HepG2 (cell line): ENCODE data around the gene CHST10. TPM values are rescaled to one million over a fixed set of nuclear protein-coding genes. Genes with fewer than 3 reads are reported as not detected.

Source experiments
- ATAC-seq: fragments of 200-7000 bp; cut with Tn5 transposase; 3 replicates; pipeline ENCODE4 v1.9.1; 2020; ENCODE audit warnings: mild to moderate bottlenecking, moderate library complexity
- BruUV-seq: library from RNA; stranded (reverse); fragments of 400-500 nt; replicated peaks from 2 replicates; lab custom pipeline; 2021; lab: Mats Ljungman, UMichigan
- CTCF ChIA-PET: fragments of 300-600 bp; formaldehyde crosslinking; extraction: SDS; loops from one replicate; lab custom pipeline; 2021; ENCODE audit warnings: low total read pairs, inconsistent platforms, low intra/inter-chr PET ratio; lab: Yijun Ruan, JAX
- POLR2A ChIA-PET: fragments of 350-600 bp; sonication (Branson Sonifier 250); formaldehyde crosslinking; loops from one replicate; lab custom pipeline; 2020; ENCODE audit warnings: antibody characterized with exemption, inconsistent platforms; lab: Yijun Ruan, JAX
- DNase-seq: peaks from one replicate; pipeline ENCODE4 v3.0.0-alpha.2; 2015; ENCODE audit warnings: low spot score
- FAIRE-seq: peaks from 3 replicates; lab custom pipeline; 2011; peaks lifted over from hg19 to GRCh38; lab: Jason Lieb, UNC
- H2AFZ ChIP-seq: one replicate; pipeline ENCODE4 v1.6.1; 2011; ENCODE audit warnings: low read length, inconsistent platforms
- H3K27ac ChIP-seq: fragments of 300-600 bp; 3 replicates; pipeline ENCODE4 v1.8.0; 2011; ENCODE audit warnings: mixed run types, mild to moderate bottlenecking, mixed read lengths, low read length, inconsistent platforms; ENCODE audit not compliant: insufficient read depth; ENCODE audit errors: extremely low read length
- H3K27me3 ChIP-seq, 2 experiments: fragments of 200-600 bp in 1 of 2; 2 replicates in 1 of 2; 3 replicates in 1 of 2; pipeline versions ENCODE4 v1.6.0 to v1.8.0; 2011; ENCODE audit warnings: low read length in 2 of 2, mild to moderate bottlenecking in 2 of 2, moderate library complexity in 2 of 2, inconsistent platforms in 1 of 2; ENCODE audit not compliant: insufficient read depth in 2 of 2, control insufficient read depth in 1 of 2
- H3K36me3 ChIP-seq, 2 experiments: fragments of 200-600 bp in 1 of 2; replicated peaks in 1 of 2; 2 replicates in 1 of 2; 3 replicates in 1 of 2; pipeline versions ENCODE4 v1.5.1 to v1.8.0; 2011; ENCODE audit warnings: low read length in 2 of 2, inconsistent platforms in 1 of 2; ENCODE audit not compliant: insufficient read depth in 2 of 2, control insufficient read depth in 1 of 2
- H3K4me1 ChIP-seq: 2 replicates; pipeline ENCODE4 v1.5.1; 2012; ENCODE audit warnings: low read length, inconsistent platforms; ENCODE audit not compliant: insufficient read depth
- H3K4me2 ChIP-seq: 2 replicates; pipeline ENCODE4 v1.6.0; 2011; ENCODE audit warnings: low read depth, low read length, inconsistent platforms
- H3K4me3 ChIP-seq, 3 experiments: fragments of 200-600 bp in 1 of 3; sonication (generic), shearing (Covaris generic) in 1 of 3; replicated peaks in 1 of 3; 2 replicates each; pipeline ENCODE4 v1.5.1; 2011 to 2016; ENCODE audit warnings: low read length in 3 of 3, inconsistent platforms in 2 of 3, low read depth in 2 of 3, mild to moderate bottlenecking in 2 of 3, control low read depth in 1 of 3, mixed read lengths in 1 of 3; ENCODE audit not compliant: insufficient read depth in 1 of 3
- H3K79me2 ChIP-seq: one replicate; pipeline ENCODE4 v1.6.1; 2011; ENCODE audit warnings: low read length, inconsistent platforms; ENCODE audit not compliant: insufficient read depth
- H3K9ac ChIP-seq: 2 replicates; pipeline ENCODE4 v1.6.0; 2011; ENCODE audit warnings: mild to moderate bottlenecking, low read depth, low read length, inconsistent platforms; ENCODE audit not compliant: insufficient read depth
- H3K9me3 ChIP-seq: 2 replicates; pipeline ENCODE4 v1.5.1; 2012; ENCODE audit warnings: mild to moderate bottlenecking, low read length
- H4K20me1 ChIP-seq: 2 replicates; pipeline ENCODE4 v1.6.0; 2011; ENCODE audit warnings: inconsistent platforms, mild to moderate bottlenecking, low read length, moderate library complexity; ENCODE audit not compliant: insufficient read depth
- ATM ChIP-seq: fragments of 450-650 bp; IDR thresholded peaks from 2 replicates; pipeline ENCODE4 v1.7.1; 2017; ENCODE audit warnings: mild to moderate bottlenecking, borderline replicate concordance
- CCDC6 ChIP-seq: sonication (generic); formaldehyde crosslinking; IDR thresholded peaks from 2 replicates; pipeline ENCODE4 v1.8.1; 2022; ENCODE audit warnings: mild to moderate bottlenecking, missing genetic modification reagents, moderate library complexity
- EED ChIP-seq: sonication (generic); formaldehyde crosslinking; IDR thresholded peaks from 2 replicates; pipeline ENCODE4 v1.5.0; 2020; ENCODE audit warnings: mild to moderate bottlenecking, missing genetic modification reagents
- ELF1 ChIP-seq: sonication (generic); formaldehyde crosslinking; IDR thresholded peaks from 2 replicates; pipeline ENCODE4 v1.4.0; 2020; ENCODE audit warnings: missing genetic modification reagents
- FOXC1 ChIP-seq: sonication (generic); formaldehyde crosslinking; IDR thresholded peaks from 2 replicates; pipeline ENCODE4 v1.8.0; 2022; ENCODE audit warnings: mild to moderate bottlenecking, missing genetic modification reagents, borderline replicate concordance
- HNF4A ChIP-seq: sonication (generic); formaldehyde crosslinking; IDR thresholded peaks from 2 replicates; pipeline ENCODE4 v1.4.0; 2020; ENCODE audit warnings: missing genetic modification reagents
- HOXA3 ChIP-seq: sonication (generic); formaldehyde crosslinking; IDR thresholded peaks from 2 replicates; pipeline ENCODE4 v1.5.0; 2020; ENCODE audit warnings: missing genetic modification reagents
- KDM5B ChIP-seq: sonication (generic); formaldehyde crosslinking; IDR thresholded peaks from 2 replicates; pipeline ENCODE4 v1.4.0; 2020; ENCODE audit warnings: missing genetic modification reagents, mild to moderate bottlenecking, borderline replicate concordance
- MXD4 ChIP-seq: IDR thresholded peaks from 2 replicates; pipeline ENCODE4 v1.6.1; 2016; ENCODE audit warnings: mild to moderate bottlenecking, missing biosample characterization, missing genetic modification reagents
- RAD51 ChIP-seq: fragments of 450-650 bp; IDR thresholded peaks from 2 replicates; pipeline ENCODE4 v1.6.1; 2016; ENCODE audit warnings: borderline replicate concordance
- SAFB2 ChIP-seq: sonication (generic); formaldehyde crosslinking; IDR thresholded peaks from 2 replicates; pipeline ENCODE4 v1.5.1; 2020; ENCODE audit warnings: missing genetic modification reagents, low read depth, mild to moderate bottlenecking, borderline replicate concordance
- SMYD3 ChIP-seq: sonication (generic); formaldehyde crosslinking; IDR thresholded peaks from 2 replicates; pipeline ENCODE4 v1.8.1; 2023; ENCODE audit warnings: mild to moderate bottlenecking, missing genetic modification reagents
- THAP8 ChIP-seq: sonication (generic); formaldehyde crosslinking; IDR thresholded peaks from 2 replicates; pipeline ENCODE4 v1.5.1; 2020; ENCODE audit warnings: missing genetic modification reagents, mild to moderate bottlenecking, borderline replicate concordance
- ZNF558 ChIP-seq: sonication (generic); formaldehyde crosslinking; IDR thresholded peaks from 2 replicates; pipeline ENCODE4 v1.9.0; 2022; ENCODE audit warnings: mild to moderate bottlenecking, missing genetic modification reagents, borderline replicate concordance
- ZNF580 ChIP-seq: IDR thresholded peaks from 2 replicates; pipeline ENCODE4 v1.6.1; 2016; ENCODE audit warnings: low read depth, borderline replicate concordance
- WGBS: methylation state at CpG from one replicate; pipeline ENCODE4 v1.1.6; 2017; ENCODE audit warnings: low lambda C conversion rate; 5-methylcytosine and 5-hydroxymethylcytosine counted together
- in situ Hi-C: cut with HindIII; loops from 2 replicates; pipeline ENCODE4 v1.10.0; 2017; ENCODE audit warnings: low pct_unique_long_range_greater_than_20kb; ENCODE audit not compliant: extremely low pct_ligation_motif_present
- intact Hi-C: fragments of 100-400 bp; cut with micrococcal nuclease; formaldehyde crosslinking; loops from one replicate; pipeline ENCODE4 v1.10.0; 2022; ENCODE audit not compliant: unreplicated experiment
- polyA plus RNA-seq, 8 experiments: library from polyadenylated mRNA; depleted of rRNA in 3 of 8; stranded (reverse) in 7 of 8; unstranded in 1 of 8; fragments of >200 nt; fragmentation: Illumina TruSeq in 4 of 8; extraction: Trizol in 4 of 8; gene quantifications; 2 replicates each; pipeline versions ENCODE4 v1.2.1 to v1.2.3, GENCODE V29; 2011 to 2016; ENCODE audit warnings: low read depth in 4 of 8, missing spikeins in 1 of 8, mixed read lengths in 1 of 8; ENCODE audit not compliant: insufficient read depth in 1 of 8
- total RNA-seq, 5 experiments: library from RNA; depleted of rRNA; stranded (reverse); fragments of >200 nt; fragmentation: Illumina TruSeq; extraction: Trizol; gene quantifications; 2 replicates each; pipeline ENCODE4 v1.2.3, GENCODE V29; 2016; ENCODE audit warnings: low read depth in 1 of 5

Gene CHST10
- total and polyA plus RNA-seq, 2 of the 13 experiments (the other 11 are each of a cell fraction or from before 2014, with no cell fraction given), result 10.5 to 14.2 TPM

DNA sequence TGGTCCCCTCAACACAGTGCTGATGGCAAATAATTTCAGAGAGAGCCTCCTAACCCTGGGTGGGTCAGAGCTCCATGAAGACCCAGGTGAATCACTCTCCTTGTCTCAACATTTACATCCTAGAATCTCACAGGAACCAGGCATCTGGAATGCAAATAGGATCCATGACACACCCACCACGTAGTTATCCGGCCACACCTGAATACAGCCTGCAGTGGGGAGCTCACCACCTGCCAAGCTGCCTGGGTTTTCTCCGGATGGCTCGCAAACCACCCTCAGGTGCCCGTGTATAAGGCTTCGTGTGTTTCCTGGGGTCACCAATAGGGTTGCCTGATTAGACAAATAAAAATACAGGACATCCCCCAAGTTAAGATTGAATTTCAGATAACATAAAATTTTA is 9.9 kb downstream of the CHST10 start:
- H3K27me3 ChIP-seq, result no peaks in the 10 kb centered on the region
- no peak for TF ChIP-seq HOXA3 (CRISPR knock-in tag)
- TF ChIP-seq HNF4A (CRISPR knock-in tag), result no peak
- intact Hi-C loops (no loop called here), in situ Hi-C loops (no loop called here)
- no peak overlapping the region for H3K4me3 ChIP-seq
- POLR2A ChIA-PET, result no interaction called here
- no peak overlapping the region for H3K9ac ChIP-seq
- no peak overlapping the region for H3K4me2 ChIP-seq
- H3K4me1 ChIP-seq, result no peaks in the 10 kb centered on the region
- CTCF ChIA-PET, result no interaction called here
- H3K36me3 ChIP-seq, result peaks cover 12 to 26% of the 10 kb centered on the region in 2 experiments
- no peak overlapping the region for H2AFZ ChIP-seq
- WGBS, result 96% methylated on average over 6 of the region's 6 CpGs
- H3K79me2 ChIP-seq, result no peaks in the 10 kb centered on the region
- no peak for FAIRE-seq
- DNase-seq, result no peak
- no peak for ATAC-seq
- no peaks in the 10 kb centered on the region for H4K20me1 ChIP-seq
- no peaks in the 10 kb centered on the region for H3K9me3 ChIP-seq
- H3K27ac ChIP-seq, result no peak overlapping the region
- BruUV-seq, result no TSS peak

DNA sequence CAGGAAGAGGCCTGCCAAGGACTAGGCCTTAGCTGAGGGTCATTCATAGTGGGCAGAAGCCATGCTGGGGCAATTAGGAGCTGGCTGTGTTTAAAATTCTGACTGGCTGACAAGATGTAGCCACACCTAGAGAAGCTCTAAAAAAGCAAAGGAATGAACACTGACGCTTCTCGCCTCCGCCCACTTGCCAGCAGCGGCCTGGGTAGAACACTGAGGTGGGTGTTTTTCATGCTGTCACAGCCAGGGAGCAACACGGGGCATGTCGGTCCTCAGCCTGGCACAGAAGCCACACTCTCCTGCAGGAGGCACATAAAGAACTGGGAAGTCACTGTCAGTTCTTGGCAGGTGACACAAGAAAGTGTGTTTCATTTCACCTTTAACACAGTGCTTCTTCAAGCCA is 10.4 kb downstream of the CHST10 start:
- Histone ChIP-seq H3K36me3 (peaks cover 16 to 30% of the 10 kb centered on the region in 2 experiments), H4K20me1 (no peaks in the 10 kb centered on the region), H3K4me2 (no peak overlapping the region), H3K9me3 (no peaks in the 10 kb centered on the region), H2AFZ (no peak overlapping the region), H3K27me3 (no peaks in the 10 kb centered on the region), H3K79me2 (no peaks in the 10 kb centered on the region), H3K9ac (no peak overlapping the region), H3K4me1 (no peaks in the 10 kb centered on the region), H3K27ac (no peak overlapping the region), H3K4me3 (no peak overlapping the region)
- in situ Hi-C loops, result no loop called here
- intact Hi-C loops, result no loop called here
- no TSS peak for BruUV-seq
- no peak for ATAC-seq
- POLR2A ChIA-PET, result no interaction called here
- no peak for TF ChIP-seq CCDC6 (CRISPR knock-in tag)
- no peak for TF ChIP-seq EED (CRISPR knock-in tag)
- no peak for TF ChIP-seq ZNF558 (CRISPR knock-in tag)
- no peak for TF ChIP-seq ELF1 (CRISPR knock-in tag)
- TF ChIP-seq SAFB2 (CRISPR knock-in tag), result no peak
- TF ChIP-seq THAP8 (CRISPR knock-in tag), result no peak
- TF ChIP-seq RAD51, result no peak
- TF ChIP-seq KDM5B (CRISPR knock-in tag), result no peak
- no peak for TF ChIP-seq SMYD3 (CRISPR knock-in tag)
- TF ChIP-seq ZNF580 (CRISPR knock-in tag), result no peak
- TF ChIP-seq ATM, result no peak
- no peak for TF ChIP-seq MXD4 (CRISPR knock-in tag)
- TF ChIP-seq FOXC1, result no peak
- 83% methylated on average over 6 of the region's 6 CpGs for WGBS
- CTCF ChIA-PET, result no interaction called here
- DNase-seq, result no peak
- FAIRE-seq, result no peak
